HFF-Myc (cell line): Measurements from ENCODE around the gene RAP1B.
"Not testable (repeated sequence)": the region's sequence is repeated elsewhere in the genome, so short reads cannot be mapped to it uniquely, and the experiment has no call there.

Experiments used
- DNase-seq: peaks from one replicate; pipeline ENCODE4 v3.0.0-alpha.2; 2011; ENCODE audit warnings: low read depth; ENCODE audit errors: extremely low read depth
- H3K4me3 ChIP-seq: replicated peaks from 2 replicates; pipeline ENCODE4 v1.5.1; 2011; ENCODE audit warnings: low read depth, mild to moderate bottlenecking, control low read depth, low read length
- TF ChIP-seq, protein P1 (sequence below): IDR thresholded peaks from 2 replicates; pipeline ENCODE4 v1.5.1; 2012; ENCODE audit warnings: mild to moderate bottlenecking, low read depth, low read length, control low read depth; ENCODE audit errors: missing control alignments

RAP1B gene

DNA sequence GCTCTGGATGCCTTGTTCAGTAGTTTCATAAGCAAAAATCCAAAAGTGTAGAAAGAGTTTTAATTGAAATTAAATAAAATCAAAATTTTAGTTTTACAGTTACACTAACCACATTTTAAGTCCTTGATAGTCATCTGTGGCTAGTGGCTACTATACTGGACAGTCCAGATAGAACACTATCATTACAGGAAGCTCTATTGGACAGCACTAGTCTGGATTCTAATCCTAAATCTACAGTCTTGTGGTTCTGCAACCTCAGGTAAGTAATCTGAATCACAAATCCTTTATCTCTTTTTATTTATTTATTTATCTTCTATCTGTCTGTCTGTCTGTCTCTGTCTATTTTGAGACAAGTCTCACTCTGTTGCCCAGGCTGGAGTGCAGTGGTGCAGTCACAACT is 18.0 kb downstream of the RAP1B start:
- DNase-seq = no peak
- H3K4me3 ChIP-seq = no peak overlapping the region
- TF ChIP-seq, protein P1, sequence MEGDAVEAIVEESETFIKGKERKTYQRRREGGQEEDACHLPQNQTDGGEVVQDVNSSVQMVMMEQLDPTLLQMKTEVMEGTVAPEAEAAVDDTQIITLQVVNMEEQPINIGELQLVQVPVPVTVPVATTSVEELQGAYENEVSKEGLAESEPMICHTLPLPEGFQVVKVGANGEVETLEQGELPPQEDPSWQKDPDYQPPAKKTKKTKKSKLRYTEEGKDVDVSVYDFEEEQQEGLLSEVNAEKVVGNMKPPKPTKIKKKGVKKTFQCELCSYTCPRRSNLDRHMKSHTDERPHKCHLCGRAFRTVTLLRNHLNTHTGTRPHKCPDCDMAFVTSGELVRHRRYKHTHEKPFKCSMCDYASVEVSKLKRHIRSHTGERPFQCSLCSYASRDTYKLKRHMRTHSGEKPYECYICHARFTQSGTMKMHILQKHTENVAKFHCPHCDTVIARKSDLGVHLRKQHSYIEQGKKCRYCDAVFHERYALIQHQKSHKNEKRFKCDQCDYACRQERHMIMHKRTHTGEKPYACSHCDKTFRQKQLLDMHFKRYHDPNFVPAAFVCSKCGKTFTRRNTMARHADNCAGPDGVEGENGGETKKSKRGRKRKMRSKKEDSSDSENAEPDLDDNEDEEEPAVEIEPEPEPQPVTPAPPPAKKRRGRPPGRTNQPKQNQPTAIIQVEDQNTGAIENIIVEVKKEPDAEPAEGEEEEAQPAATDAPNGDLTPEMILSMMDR = no peak

DNA sequence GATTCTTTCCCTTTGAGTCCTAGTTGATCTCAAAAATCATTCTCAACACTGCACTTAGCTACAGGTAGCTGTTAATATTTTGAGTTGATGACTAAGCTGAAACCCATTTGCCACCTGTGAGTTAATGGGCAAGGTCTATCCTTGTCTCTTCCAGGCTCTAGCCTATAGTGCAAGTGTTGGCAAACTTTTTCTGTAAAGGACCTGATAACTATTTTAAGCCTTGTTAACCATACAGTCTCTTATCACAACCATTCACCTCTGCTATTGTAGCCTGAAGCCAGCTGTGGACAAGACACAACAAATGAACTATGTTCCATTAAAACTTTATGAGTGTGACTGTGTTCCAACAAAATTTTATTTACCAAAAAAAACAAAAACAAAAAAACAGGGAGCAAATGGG is 19.4 kb downstream of the RAP1B start:
- no peak for DNase-seq
- TF ChIP-seq, protein P1 = no peak
- no peak overlapping the region for H3K4me3 ChIP-seq

DNA sequence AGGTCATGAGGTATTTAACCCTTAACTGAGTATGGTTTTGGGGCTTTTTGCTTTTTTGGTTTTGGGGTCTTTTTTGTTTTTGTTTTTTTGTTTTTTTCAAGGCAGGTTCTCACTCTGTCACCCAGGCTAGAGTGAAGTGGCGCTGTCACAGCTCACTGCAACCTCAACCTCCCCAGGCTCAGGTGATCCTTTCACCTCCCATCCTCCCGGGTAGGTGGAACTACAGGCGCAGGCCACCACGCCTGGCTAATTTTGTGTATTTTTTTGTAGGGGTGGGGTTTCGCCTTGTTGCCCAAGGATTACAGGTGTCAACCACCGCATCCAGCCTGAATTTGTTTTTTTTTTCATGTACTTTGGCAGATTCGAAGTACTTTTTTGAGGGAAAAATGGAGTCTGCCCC is 19.9 kb downstream of the RAP1B start:
- H3K4me3 ChIP-seq = no peak overlapping the region
- no peak for DNase-seq
- TF ChIP-seq, protein P1 = no peak

DNA sequence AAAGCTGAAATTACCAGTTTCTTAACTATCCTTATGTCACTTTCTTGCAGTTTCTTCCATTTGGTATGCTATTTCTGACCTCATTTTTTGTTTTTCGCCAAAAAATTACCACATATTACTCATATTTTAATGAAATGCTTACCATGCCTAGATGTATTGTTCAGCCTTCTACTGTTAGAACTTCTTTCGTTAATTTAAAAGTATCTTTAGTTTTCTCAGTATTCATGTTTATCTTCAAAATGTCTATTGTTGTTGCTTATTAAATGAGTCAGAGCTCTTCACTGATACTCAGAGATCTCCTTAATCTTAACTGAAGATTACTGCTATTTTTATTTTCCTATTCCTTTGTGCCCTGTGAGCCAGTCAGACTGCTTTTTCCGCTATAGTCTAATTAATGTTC is 20.5 kb downstream of the RAP1B start:
- TF ChIP-seq, protein P1 = no peak
- no peak for DNase-seq
- no peak overlapping the region for H3K4me3 ChIP-seq

DNA sequence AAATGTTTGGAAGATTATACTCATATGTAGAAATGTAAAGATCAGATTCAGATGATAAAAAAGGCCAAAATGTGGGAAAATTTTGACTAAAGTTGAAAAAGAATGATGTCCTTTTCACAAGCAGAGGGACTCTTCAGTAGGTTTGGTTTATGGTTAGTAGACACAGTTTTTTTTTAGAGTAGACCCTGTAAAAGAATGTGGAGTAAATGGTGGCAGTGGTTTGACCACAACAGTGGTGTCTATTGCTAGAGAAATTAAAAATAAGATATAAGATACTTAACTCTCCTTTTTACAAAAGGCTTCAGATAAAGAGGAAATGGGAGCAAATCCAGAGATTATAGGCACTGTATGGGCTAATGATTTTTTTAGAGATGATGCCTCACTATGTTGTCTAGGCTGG is 21.8 kb downstream of the RAP1B start:
- no peak overlapping the region for H3K4me3 ChIP-seq
- TF ChIP-seq, protein P1 = no peak
- no peak for DNase-seq

DNA sequence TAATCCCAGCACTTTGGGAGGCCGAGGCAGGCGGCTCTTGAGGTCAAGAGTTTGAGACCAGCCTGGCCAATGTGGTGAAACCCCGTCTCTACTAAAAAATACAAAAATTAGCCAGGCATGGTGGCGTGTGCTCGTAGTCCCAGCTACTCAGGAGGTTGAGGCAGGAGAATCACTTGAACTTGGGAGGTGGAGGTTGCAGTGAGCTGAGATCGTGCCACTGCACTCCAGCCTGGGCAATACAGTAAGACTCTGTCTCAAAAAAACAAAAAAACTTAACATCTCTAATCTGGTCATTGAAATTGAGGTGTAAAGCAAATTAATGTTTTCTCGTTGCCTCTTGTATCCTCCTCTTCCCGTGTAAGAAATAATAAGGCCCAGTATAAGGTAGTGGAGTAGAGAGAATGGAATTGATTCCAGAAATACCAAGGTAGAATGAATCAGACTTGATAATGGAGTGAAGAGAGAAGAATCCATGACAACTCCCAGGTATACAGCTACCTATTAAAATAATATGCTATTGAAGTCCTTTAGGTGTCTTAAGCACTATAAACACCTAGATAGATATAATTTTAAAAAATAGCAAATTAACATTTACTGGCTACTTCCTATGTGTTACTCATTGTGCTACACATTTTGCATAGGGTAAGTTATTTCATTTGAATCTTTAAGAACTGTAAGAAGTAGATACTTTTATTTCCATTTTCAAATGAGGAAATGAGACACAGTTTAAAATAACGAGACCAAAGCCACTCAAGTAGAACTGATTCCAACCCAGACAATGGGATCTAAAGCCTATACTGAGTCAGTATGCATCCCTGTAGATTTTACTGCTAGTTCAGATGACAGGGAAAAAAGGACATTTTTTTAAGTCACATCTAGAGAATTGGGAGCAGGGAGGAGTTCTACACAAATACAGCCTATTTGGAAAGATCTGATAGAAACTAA is 23.2 kb downstream of the RAP1B start:
- no peak for DNase-seq
- TF ChIP-seq, protein P1 = no peak
- no peak overlapping the region for H3K4me3 ChIP-seq

DNA sequence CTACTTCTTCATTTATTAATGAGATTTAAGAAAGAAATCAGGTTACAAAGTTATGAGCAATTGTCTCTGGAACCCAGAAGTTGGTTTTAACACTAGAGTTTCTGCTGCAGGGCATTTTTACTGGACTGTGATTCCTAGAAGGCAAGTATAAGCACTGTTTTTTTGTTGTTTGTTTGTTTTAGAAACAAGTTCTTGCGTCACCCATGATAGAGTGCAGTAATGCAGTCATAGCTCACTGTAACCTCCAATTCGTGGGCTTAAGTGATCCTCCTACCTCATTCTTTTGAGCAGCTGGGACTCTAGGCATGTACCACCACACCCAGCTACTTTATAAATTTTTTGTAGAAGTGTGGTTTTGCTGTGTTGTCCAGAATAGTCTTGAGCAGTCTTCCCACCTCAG is 25.6 kb downstream of the RAP1B start:
- DNase-seq = no peak
- H3K4me3 ChIP-seq = no peak overlapping the region

DNA sequence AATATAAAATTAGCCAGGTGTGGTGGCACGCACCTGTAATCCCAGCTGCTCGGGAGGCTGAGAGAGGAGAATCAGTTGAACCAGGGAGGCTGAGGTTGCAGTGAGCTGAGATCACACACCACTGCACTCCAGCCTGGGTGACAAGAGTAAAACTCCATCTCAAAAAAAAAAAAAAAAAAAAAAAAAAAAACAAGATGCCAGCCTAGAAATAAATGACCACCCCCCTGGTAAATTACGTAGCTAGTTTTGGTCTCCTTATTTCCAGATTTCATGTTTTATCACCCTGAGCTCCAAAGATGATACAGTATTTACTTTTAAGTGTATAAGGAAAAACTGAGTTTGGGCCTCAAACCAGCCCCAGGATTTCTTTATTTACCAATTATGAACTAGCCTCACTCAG is 26.7 kb downstream of the RAP1B start:
- H3K4me3 ChIP-seq, DNase-seq: not testable (repeated sequence)

More for the DNA sequence above, 25.6 kb downstream of the RAP1B start:
- TF ChIP-seq, protein P1 = no peak
